IMR-90 (cell line): Measurements from ENCODE around the gene TBXAS1. TPM values are rescaled to one million over a fixed set of nuclear protein-coding genes. Genes with fewer than 3 reads are reported as not detected.

Source experiments
- ATAC-seq: fragments of 200-7000 bp; cut with Tn5 transposase; 2 replicates; pipeline ENCODE4 v1.9.1; 2020; ENCODE audit warnings: low read depth, mild to moderate bottlenecking, moderate library complexity
- BruUV-seq: library from RNA; stranded (reverse); fragments of 400-500 nt; replicated peaks from 2 replicates; lab custom pipeline; 2021; lab: Mats Ljungman, UMichigan
- CTCF ChIA-PET: fragments of 300-600 bp; formaldehyde crosslinking; extraction: SDS; loops from one replicate; lab custom pipeline; 2021; ENCODE audit warnings: antibody characterized with exemption; lab: Yijun Ruan, JAX
- POLR2A ChIA-PET: fragments of 300-600 bp; sonication (Branson Sonifier 250); formaldehyde crosslinking; loops from one replicate; lab custom pipeline; 2022; ENCODE audit warnings: antibody characterized with exemption; ENCODE audit not compliant: unreplicated experiment; lab: Charles Lee
- DNase-seq: peaks from one replicate; pipeline ENCODE4 v3.0.0; 2013
- H2AFZ ChIP-seq: replicated peaks from 2 replicates; pipeline ENCODE3; 2013; ENCODE audit warnings: low read length, mild to moderate bottlenecking; ENCODE audit not compliant: poor library complexity
- H2AK5ac ChIP-seq: 2 replicates; pipeline ENCODE4 v1.6.1; 2013; ENCODE audit warnings: low read depth, low read length, inconsistent platforms
- H2AK9ac ChIP-seq: replicated peaks from 2 replicates; pipeline ENCODE3; 2013; ENCODE audit warnings: mild to moderate bottlenecking, low read depth, low read length, moderate library complexity; ENCODE audit not compliant: poor library complexity
- H2BK120ac ChIP-seq: 2 replicates; pipeline ENCODE4 v1.6.1; 2013; ENCODE audit warnings: low read depth, low read length, inconsistent platforms
- H2BK15ac ChIP-seq: 3 replicates; pipeline ENCODE4 v1.6.1; 2013; ENCODE audit warnings: low read depth, low read length, inconsistent platforms
- H2BK20ac ChIP-seq: 2 replicates; pipeline ENCODE4 v1.6.1; 2013; ENCODE audit warnings: low read depth, mild to moderate bottlenecking, inconsistent platforms, low read length, moderate library complexity
- H2BK5ac ChIP-seq: 2 replicates; pipeline ENCODE4 v1.6.1; 2013; ENCODE audit warnings: mild to moderate bottlenecking, low read depth, low read length, inconsistent platforms; ENCODE audit not compliant: poor library complexity, severe bottlenecking
- H3K14ac ChIP-seq: replicated peaks from 2 replicates; pipeline ENCODE4 v1.6.1; 2013; ENCODE audit warnings: low read depth, low read length, inconsistent platforms
- H3K18ac ChIP-seq: 2 replicates; pipeline ENCODE4 v1.6.1; 2013; ENCODE audit warnings: low read depth, low read length, control low read depth
- H3K23ac ChIP-seq: 2 replicates; pipeline ENCODE4 v1.6.1; 2013; ENCODE audit warnings: low read depth, low read length, inconsistent platforms
- H3K27ac ChIP-seq: 2 replicates; pipeline ENCODE4 v1.5.1; 2013; ENCODE audit warnings: mild to moderate bottlenecking, control low read depth, low read length; ENCODE audit not compliant: insufficient read depth
- H3K27me3 ChIP-seq: 2 replicates; pipeline ENCODE4 v1.6.1; 2013; ENCODE audit warnings: low read length; ENCODE audit not compliant: control insufficient read depth, insufficient read depth
- H3K36me3 ChIP-seq: 2 replicates; pipeline ENCODE4 v1.6.1; 2013; ENCODE audit warnings: low read length, mixed read lengths; ENCODE audit not compliant: control insufficient read depth, insufficient read depth
- H3K4ac ChIP-seq: 2 replicates; pipeline ENCODE4 v1.6.1; 2013; ENCODE audit warnings: low read depth, low read length, inconsistent platforms
- H3K4me1 ChIP-seq: 2 replicates; pipeline ENCODE4 v1.6.1; 2013; ENCODE audit warnings: low read length, mixed read lengths; ENCODE audit not compliant: control insufficient read depth, insufficient read depth
- H3K4me2 ChIP-seq: 2 replicates; pipeline ENCODE4 v1.6.1; 2013; ENCODE audit warnings: low read depth, mild to moderate bottlenecking, control low read depth, low read length, moderate library complexity
- H3K4me3 ChIP-seq: 2 replicates; pipeline ENCODE4 v1.5.1; 2013; ENCODE audit warnings: low read depth, mild to moderate bottlenecking, control low read depth, low read length, moderate library complexity; ENCODE audit not compliant: insufficient read depth
- H3K56ac ChIP-seq: 2 replicates; pipeline ENCODE4 v1.6.1; 2013; ENCODE audit warnings: low read length, inconsistent platforms; ENCODE audit not compliant: insufficient read depth; ENCODE audit errors: extremely low read depth
- H3K79me1 ChIP-seq, 2 experiments: 2 replicates each; pipeline ENCODE4 v1.6.1; 2013; ENCODE audit warnings: low read length in 2 of 2, inconsistent platforms in 1 of 2, low read depth in 1 of 2
- H3K9ac ChIP-seq: 2 replicates; pipeline ENCODE4 v1.6.1; 2013; ENCODE audit warnings: low read depth, low read length, control low read depth
- H3K9me1 ChIP-seq: 2 replicates; pipeline ENCODE4 v1.6.1; 2013; ENCODE audit warnings: low read length, inconsistent platforms; ENCODE audit not compliant: insufficient read depth
- H3K9me3 ChIP-seq: 2 replicates; pipeline ENCODE4 v1.6.1; 2013; ENCODE audit warnings: low read length; ENCODE audit not compliant: control insufficient read depth, insufficient read depth
- H4K20me1 ChIP-seq: 2 replicates; pipeline ENCODE4 v1.6.1; 2013; ENCODE audit warnings: low read length, inconsistent platforms; ENCODE audit not compliant: insufficient read depth
- H4K5ac ChIP-seq: 2 replicates; pipeline ENCODE4 v1.6.1; 2013; ENCODE audit warnings: mild to moderate bottlenecking, low read depth, low read length, control low read depth
- H4K8ac ChIP-seq, 2 experiments: 2 replicates each; pipeline ENCODE4 v1.6.1; 2013; ENCODE audit warnings: low read depth in 2 of 2, low read length in 2 of 2, control low read depth in 1 of 2, inconsistent platforms in 1 of 2
- H4K91ac ChIP-seq: 2 replicates; pipeline ENCODE4 v1.6.1; 2013; ENCODE audit warnings: low read depth, low read length, inconsistent platforms; ENCODE audit not compliant: insufficient read depth
- CEBPB ChIP-seq: IDR thresholded peaks from 2 replicates; pipeline ENCODE4 v1.6.1; 2012; ENCODE audit warnings: low read depth, low read length, improper control_type of control experiment
- CTCF ChIP-seq: conservative IDR thresholded peaks from 2 replicates; pipeline ENCODE4 v1.5.1; 2012; ENCODE audit warnings: mild to moderate bottlenecking, low read depth, low read length, improper control_type of control experiment
- FOS ChIP-seq: fragments of 150-350 bp; IDR thresholded peaks from 2 replicates; pipeline ENCODE4 v1.6.1; 2016; ENCODE audit warnings: low read depth, low read length
- MAZ ChIP-seq: IDR thresholded peaks from 2 replicates; pipeline ENCODE4 v1.6.1; 2012; ENCODE audit warnings: low read depth, mild to moderate bottlenecking, low read length, improper control_type of control experiment, moderate library complexity, borderline replicate concordance
- NFE2L2 ChIP-seq: fragments of 150-350 bp; IDR thresholded peaks from 2 replicates; pipeline ENCODE4 v1.6.1; 2016; ENCODE audit warnings: low read depth, mild to moderate bottlenecking, low read length
- POLR2A ChIP-seq: IDR thresholded peaks from 2 replicates; pipeline ENCODE4 v1.6.1; 2012; ENCODE audit warnings: mild to moderate bottlenecking, low read depth, low read length
- RAD21 ChIP-seq: IDR thresholded peaks from 2 replicates; pipeline ENCODE4 v1.6.1; 2012; ENCODE audit warnings: low read length, improper control_type of control experiment
- RCOR1 ChIP-seq: IDR thresholded peaks from 2 replicates; pipeline ENCODE4 v1.6.1; 2012; ENCODE audit warnings: mild to moderate bottlenecking, low read length, improper control_type of control experiment; ENCODE audit not compliant: insufficient replicate concordance
- WGBS, 2 experiments: methylation state at CpG; one replicate each; pipeline versions ENCODE4 v1.1.5 to v1.1.7; 2013; ENCODE audit warnings: missing lambda C conversion rate in 2 of 2; ENCODE audit not compliant: insufficient read length in 1 of 2; ENCODE audit errors: extremely low coverage in 2 of 2; 5-methylcytosine and 5-hydroxymethylcytosine counted together
- dilution Hi-C: fragments of 300-500 bp; cut with HindIII; formaldehyde crosslinking; loops from one replicate; pipeline ENCODE4 v1.14.3; 2018; ENCODE audit warnings: low sequenced_read_pairs; ENCODE audit not compliant: unreplicated experiment
- in situ Hi-C: fragments of 300-500 bp; cut with MboI; formaldehyde crosslinking; loops from 3 replicates; pipeline ENCODE4 v1.14.3; 2019; ENCODE audit warnings: low sequenced_read_pairs, inconsistent platforms, mixed read lengths
- intact Hi-C: fragments of 100-400 bp; cut with micrococcal nuclease; formaldehyde crosslinking; loops from 2 replicates; pipeline ENCODE4 v1.10.0; 2022
- polyA plus RNA-seq, 3 experiments: library from polyadenylated mRNA; depleted of rRNA; stranded (reverse); fragments of >200 nt; gene quantifications; 2 replicates each; pipeline ENCODE4 v1.2.3, GENCODE V29; 2012; ENCODE audit warnings: low replicate concordance in 1 of 3
- total RNA-seq: library from RNA; depleted of rRNA; stranded (reverse); fragments of >200 nt; gene quantifications from 2 replicates; pipeline ENCODE4 v1.2.3, GENCODE V29; 2012
- TF ChIP-seq, protein P1 (sequence below): fragments of 150-350 bp; IDR thresholded peaks from 2 replicates; pipeline ENCODE4 v1.6.1; 2016; ENCODE audit warnings: low read depth, mild to moderate bottlenecking, low read length, moderate library complexity, borderline replicate concordance

TBXAS1 gene
- total and polyA plus RNA-seq, 2 of the 4 experiments (the other 2 are of a cell fraction) = 5.9 to 10.8 TPM

DNA sequence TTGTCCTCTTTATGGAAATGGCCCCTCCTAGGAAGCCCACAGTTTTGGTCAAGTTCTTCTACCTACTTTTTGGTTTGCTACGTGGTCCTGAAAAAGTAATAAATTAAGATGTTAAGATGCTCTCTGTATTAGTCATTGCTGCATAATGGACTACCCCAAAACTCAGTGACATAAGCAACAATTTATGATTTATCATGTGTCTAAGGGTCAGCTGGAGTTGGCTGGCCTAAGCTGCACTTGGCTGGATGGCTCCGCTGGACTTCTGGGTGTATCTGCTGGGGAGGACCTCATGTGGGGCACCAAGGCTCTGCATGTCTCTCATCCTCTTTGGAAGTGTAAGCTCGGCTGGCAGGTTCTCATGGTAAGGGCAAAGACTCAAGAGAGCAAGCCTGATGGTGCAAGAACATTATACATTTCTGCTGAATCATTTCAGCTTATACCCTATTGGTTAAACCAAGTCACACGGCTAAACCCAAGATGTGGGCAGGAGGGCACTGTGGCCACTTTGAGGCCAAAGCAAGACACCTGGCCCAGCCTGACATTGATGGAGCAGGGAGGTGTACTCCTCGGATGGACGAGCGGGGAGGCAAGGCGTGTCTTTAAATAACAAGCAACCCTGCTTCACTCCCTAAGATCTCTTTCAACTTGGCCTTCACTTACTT lies 47.7 kb downstream of the TBXAS1 start:
- no peak overlapping the region for H2BK5ac ChIP-seq
- DNase-seq = peak; percentile 21
- TF ChIP-seq CTCF = no peak
- TF ChIP-seq RCOR1 = no peak
- no peak for TF ChIP-seq MAZ
- TF ChIP-seq NFE2L2 = no peak
- no peak for TF ChIP-seq POLR2A
- no peak for TF ChIP-seq RAD21
- TF ChIP-seq FOS = no peak
- no peak for TF ChIP-seq CEBPB
- TF ChIP-seq, protein P1, sequence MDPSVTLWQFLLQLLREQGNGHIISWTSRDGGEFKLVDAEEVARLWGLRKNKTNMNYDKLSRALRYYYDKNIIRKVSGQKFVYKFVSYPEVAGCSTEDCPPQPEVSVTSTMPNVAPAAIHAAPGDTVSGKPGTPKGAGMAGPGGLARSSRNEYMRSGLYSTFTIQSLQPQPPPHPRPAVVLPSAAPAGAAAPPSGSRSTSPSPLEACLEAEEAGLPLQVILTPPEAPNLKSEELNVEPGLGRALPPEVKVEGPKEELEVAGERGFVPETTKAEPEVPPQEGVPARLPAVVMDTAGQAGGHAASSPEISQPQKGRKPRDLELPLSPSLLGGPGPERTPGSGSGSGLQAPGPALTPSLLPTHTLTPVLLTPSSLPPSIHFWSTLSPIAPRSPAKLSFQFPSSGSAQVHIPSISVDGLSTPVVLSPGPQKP = no peak
- H3K4me3 ChIP-seq = no peak overlapping the region
- no peak overlapping the region for H3K56ac ChIP-seq
- peak overlapping the region; percentile 23 for H3K14ac ChIP-seq
- intact Hi-C loops (no loop called here), in situ Hi-C loops (no loop called here), dilution Hi-C loops (no loop called here)
- H3K79me1 ChIP-seq = no peaks in the 10 kb centered on the region
- H3K4ac ChIP-seq = peak overlapping the region; percentile 62; the same call in 1 of the 2 replicates
- H4K91ac ChIP-seq = 0 out of 2 replicates have a peak overlapping the region, but pooled peaks have one; percentile 6
- POLR2A ChIA-PET = no interaction called here
- no peak overlapping the region for H3K27ac ChIP-seq
- H3K9me3 ChIP-seq = no peaks in the 10 kb centered on the region
- BruUV-seq = no TSS peak
- no peak overlapping the region for H2BK120ac ChIP-seq
- peaks cover 9% of the 10 kb centered on the region for H3K4me1 ChIP-seq
- ATAC-seq = no peak
- no peaks in the 10 kb centered on the region for H4K20me1 ChIP-seq
- no peak overlapping the region for H4K5ac ChIP-seq
- H3K4me2 ChIP-seq = no peak overlapping the region
- H2AFZ ChIP-seq = no peak overlapping the region
- H4K8ac ChIP-seq = peak overlapping the region in 1 of 2 experiments; percentile 25; a peak in 1 of 4 replicates
- 0 out of 3 replicates have a peak overlapping the region, but pooled peaks have one; percentile 27 for H2BK15ac ChIP-seq
- peak overlapping the region; percentile 53 for H2AK5ac ChIP-seq
- 100% methylated on average over 1 of the region's 8 CpGs; no CpG with 5 or more reads in 1 of the 2 experiments for WGBS, 2 experiments
- H2BK20ac ChIP-seq = peak overlapping the region; percentile 35; the same call in 1 of the 2 replicates
- H3K9me1 ChIP-seq = peaks cover 8% of the 10 kb centered on the region; the same call in 1 of the 2 replicates
- H3K36me3 ChIP-seq = peaks cover 12% of the 10 kb centered on the region
- CTCF ChIA-PET = no interaction called here
- H3K27me3 ChIP-seq = no peaks in the 10 kb centered on the region
- peak overlapping the region; percentile 60; the same call in 1 of the 2 replicates for H3K23ac ChIP-seq
- H3K18ac ChIP-seq = peak overlapping the region; percentile 33
- H2AK9ac ChIP-seq = peak overlapping the region; percentile 68
- no peak overlapping the region for H3K9ac ChIP-seq
